CD4-positive, alpha-beta T cell (primary cell): ENCODE data around the gene HSPG2. TPM values are rescaled to one million over a fixed set of nuclear protein-coding genes. Genes with fewer than 3 reads are reported as not detected.
A peak's percentile ranks its signal among the peaks of the same experiment; 100 is the strongest.

Source experiments
- ATAC-seq: fragments of 200-7000 bp; cut with Tn5 transposase; one replicate; pipeline ENCODE4 v1.10.0; 2022; ENCODE audit warnings: mild to moderate bottlenecking; ENCODE audit not compliant: poor library complexity
- CTCF ChIA-PET: fragments of 350-600 bp; sonication (Branson Sonifier 250); formaldehyde crosslinking; loops from one replicate; lab custom pipeline; 2021; ENCODE audit warnings: antibody characterized with exemption, inconsistent platforms; lab: Charles Lee
- POLR2A ChIA-PET: fragments of 350-600 bp; sonication (Branson Sonifier 250); formaldehyde crosslinking; loops from one replicate; lab custom pipeline; 2021; ENCODE audit warnings: antibody characterized with exemption, inconsistent platforms; lab: Charles Lee
- DNase-seq, 14 experiments: peaks; one replicate each; pipeline ENCODE4 v3.0.0-alpha.2; 2013 to 2020; ENCODE audit warnings: mixed read lengths in 2 of 14
- H3K27ac ChIP-seq, 2 donors: one replicate each; pipeline versions ENCODE4 v1.5.1 to v1.7.0; 2013; ENCODE audit warnings: low read length in 2 of 2, low read depth in 1 of 2, mild to moderate bottlenecking in 1 of 2
- H3K27me3 ChIP-seq, 2 experiments: 1 replicate in 1 of 2; 2 replicates in 1 of 2; pipeline versions ENCODE4 v1.6.1 to v1.7.0; 2013; ENCODE audit warnings: low read length in 2 of 2, control low read depth in 1 of 2, mild to moderate bottlenecking in 1 of 2, moderate library complexity in 1 of 2; ENCODE audit not compliant: insufficient read depth in 2 of 2, control insufficient read depth in 1 of 2
- H3K36me3 ChIP-seq: one replicate; pipeline ENCODE4 v1.6.1; 2013; ENCODE audit warnings: low read length, control low read depth; ENCODE audit not compliant: insufficient read depth
- H3K4me1 ChIP-seq: one replicate; pipeline ENCODE4 v1.6.1; 2013; ENCODE audit warnings: low read length, control low read depth; ENCODE audit not compliant: insufficient read depth
- H3K4me3 ChIP-seq: one replicate; pipeline ENCODE4 v1.5.1; 2013; ENCODE audit warnings: mild to moderate bottlenecking, low read length, moderate library complexity
- H3K9me3 ChIP-seq, 2 experiments: 1 replicate in 1 of 2; 2 replicates in 1 of 2; pipeline versions ENCODE4 v1.6.1 to v1.7.0; 2013; ENCODE audit warnings: low read length in 2 of 2, mild to moderate bottlenecking in 2 of 2, control low read depth in 1 of 2, moderate library complexity in 1 of 2; ENCODE audit not compliant: control insufficient read depth in 1 of 2, insufficient read depth in 1 of 2
- H3K27ac Mint-ChIP-seq: one replicate; pipeline ENCODE4 v1.8.0; 2020; ENCODE audit warnings: mixed read lengths
- H3K27me3 Mint-ChIP-seq: one replicate; pipeline ENCODE4 v1.8.0; 2021; ENCODE audit warnings: mixed read lengths
- H3K36me3 Mint-ChIP-seq: one replicate; pipeline ENCODE4 v1.8.0; 2021; ENCODE audit warnings: low read depth, mixed read lengths
- H3K4me1 Mint-ChIP-seq: one replicate; pipeline ENCODE4 v1.8.0; 2021; ENCODE audit warnings: low read depth, mixed read lengths
- H3K4me3 Mint-ChIP-seq: one replicate; pipeline ENCODE4 v1.8.0; 2020; ENCODE audit warnings: mild to moderate bottlenecking, mixed read lengths
- H3K9me3 Mint-ChIP-seq: one replicate; pipeline ENCODE4 v1.8.0; 2020; ENCODE audit warnings: mixed read lengths
- intact Hi-C, 2 experiments: fragments of 100-400 bp; cut with DNase I in 1 of 2; cut with micrococcal nuclease in 1 of 2; formaldehyde crosslinking; loops; one replicate each; pipeline versions ENCODE4 v1.15.1 to v1.9.0; 2023 to 2025; cut with DNase I, micrococcal nuclease
- total RNA-seq, 174 experiments: library from RNA in 2 of 174; stranded (reverse) in 2 of 174; gene quantifications; one replicate each; pipeline ENCODE4 v1.2.3 and lab custom pipeline; 2021 to 2026
- TF ChIP-seq, protein P1 (sequence below): fragments of 200-600 bp; IDR thresholded peaks from one replicate; pipeline ENCODE4 v1.8.0; 2022; ENCODE audit warnings: antibody characterized with exemption, mild to moderate bottlenecking

Gene HSPG2
- total RNA-seq, 2 experiments from 2014 or later, result 10.8 to 11.0 TPM

DNA sequence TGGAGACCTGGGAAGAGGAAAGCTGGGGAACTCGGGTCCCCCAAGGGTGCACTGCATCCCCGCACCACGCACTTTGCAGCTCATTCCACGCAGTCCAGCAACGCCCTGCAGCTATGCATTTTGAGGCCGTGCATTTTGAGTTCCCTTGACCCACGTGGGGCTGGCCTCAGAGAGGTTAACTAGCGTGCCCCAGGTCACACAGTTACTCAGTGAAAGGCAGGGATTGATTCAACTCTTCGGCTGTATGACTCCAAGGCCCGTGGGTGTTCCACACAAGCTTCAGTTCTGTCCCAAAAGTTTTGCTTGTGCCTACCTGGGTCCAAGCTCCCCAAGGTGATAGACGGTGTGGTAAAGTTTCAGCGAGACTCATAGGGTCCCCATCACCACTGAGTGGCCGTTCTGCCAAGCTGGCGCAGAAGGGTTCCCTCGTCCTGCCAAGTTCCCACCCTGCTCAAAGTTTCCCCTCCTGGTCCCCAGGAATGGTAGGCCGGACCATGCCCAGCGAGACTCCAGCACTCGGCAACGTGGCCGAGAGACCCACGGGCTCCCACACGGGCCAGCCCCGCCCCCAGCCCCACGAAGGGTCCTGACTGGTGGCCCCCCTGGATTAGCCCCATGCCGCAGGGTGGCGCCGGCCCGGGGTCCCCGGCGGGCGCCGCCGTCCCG lies 611 bp downstream of the HSPG2 start:
- H3K27ac Mint-ChIP-seq, result no peak overlapping the region
- DNase-seq, result peak in 2 of 14 experiments; percentile 14 to 35
- H3K9me3 ChIP-seq, result no peaks in the 10 kb centered on the region
- POLR2A ChIA-PET, result interaction anchor here (0.5 to 2.0 kb wide), 3 partner anchors 21 to 89 kb away, joined by 3 to 5 read pairs (median 4); no protein-coding TSS in a partner anchor
- peak overlapping the region; percentile 37 for H3K4me3 ChIP-seq
- peak; percentile 6 for ATAC-seq
- no peak overlapping the region for H3K27ac ChIP-seq
- intact Hi-C loops, result loop anchor here in 1 of 2 experiments (5.0 kb wide), 2 partner anchors 154 to 1149 kb away; partner anchors contain the start of genes HP1BP3 and USP48
- no peaks in the 10 kb centered on the region for H3K36me3 ChIP-seq
- TF ChIP-seq, protein P1, sequence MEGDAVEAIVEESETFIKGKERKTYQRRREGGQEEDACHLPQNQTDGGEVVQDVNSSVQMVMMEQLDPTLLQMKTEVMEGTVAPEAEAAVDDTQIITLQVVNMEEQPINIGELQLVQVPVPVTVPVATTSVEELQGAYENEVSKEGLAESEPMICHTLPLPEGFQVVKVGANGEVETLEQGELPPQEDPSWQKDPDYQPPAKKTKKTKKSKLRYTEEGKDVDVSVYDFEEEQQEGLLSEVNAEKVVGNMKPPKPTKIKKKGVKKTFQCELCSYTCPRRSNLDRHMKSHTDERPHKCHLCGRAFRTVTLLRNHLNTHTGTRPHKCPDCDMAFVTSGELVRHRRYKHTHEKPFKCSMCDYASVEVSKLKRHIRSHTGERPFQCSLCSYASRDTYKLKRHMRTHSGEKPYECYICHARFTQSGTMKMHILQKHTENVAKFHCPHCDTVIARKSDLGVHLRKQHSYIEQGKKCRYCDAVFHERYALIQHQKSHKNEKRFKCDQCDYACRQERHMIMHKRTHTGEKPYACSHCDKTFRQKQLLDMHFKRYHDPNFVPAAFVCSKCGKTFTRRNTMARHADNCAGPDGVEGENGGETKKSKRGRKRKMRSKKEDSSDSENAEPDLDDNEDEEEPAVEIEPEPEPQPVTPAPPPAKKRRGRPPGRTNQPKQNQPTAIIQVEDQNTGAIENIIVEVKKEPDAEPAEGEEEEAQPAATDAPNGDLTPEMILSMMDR, result no peak
- peaks cover 25% of the 10 kb centered on the region for H3K4me1 ChIP-seq
- CTCF ChIA-PET, result no interaction called here
- H3K9me3 Mint-ChIP-seq, result no peaks in the 10 kb centered on the region
- H3K27me3 ChIP-seq, result no peaks in the 10 kb centered on the region
- H3K27me3 Mint-ChIP-seq, result no peaks in the 10 kb centered on the region
- peak overlapping the region; percentile 83 for H3K4me3 Mint-ChIP-seq
- no peaks in the 10 kb centered on the region for H3K36me3 Mint-ChIP-seq
- peaks cover 27% of the 10 kb centered on the region for H3K4me1 Mint-ChIP-seq

DNA sequence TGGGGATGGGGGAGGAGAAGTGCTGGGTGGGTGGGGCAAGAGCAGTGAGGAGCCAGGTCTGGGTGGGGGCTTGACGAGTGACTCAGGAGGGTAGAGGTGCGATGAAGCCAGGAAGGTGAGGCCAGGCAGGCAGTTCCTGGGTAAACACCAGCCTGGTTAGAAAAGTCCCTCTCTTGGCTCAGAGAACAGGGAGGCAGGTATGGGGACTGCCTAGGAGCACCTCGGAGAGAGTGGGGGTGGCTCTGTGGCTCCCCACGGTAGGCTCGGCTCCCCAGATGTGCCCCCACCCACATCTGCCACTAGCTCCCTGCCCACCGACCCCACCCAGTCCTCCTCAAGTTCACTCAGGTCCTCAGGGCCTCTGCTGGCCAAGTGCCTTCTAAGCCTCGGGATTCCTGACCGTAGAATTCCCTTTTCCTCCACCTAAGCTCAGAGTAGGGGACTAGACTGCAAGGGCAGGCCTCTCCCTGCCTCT lies 1.2 kb downstream of the HSPG2 start:
- Histone ChIP-seq H3K36me3 (no peaks in the 10 kb centered on the region), H3K27me3 (no peaks in the 10 kb centered on the region), H3K4me3 (no peak overlapping the region), H3K27ac (no peak overlapping the region), H3K4me1 (peaks cover 25% of the 10 kb centered on the region), H3K9me3 (no peaks in the 10 kb centered on the region)
- ChIA-PET POLR2A (interaction anchor here (1.3 to 2.0 kb wide), 2 partner anchors 21 to 89 kb away, joined by 4 to 5 read pairs; no protein-coding TSS in a partner anchor), CTCF (no interaction called here)
- no peak overlapping the region for H3K27ac Mint-ChIP-seq
- no peaks in the 10 kb centered on the region for H3K27me3 Mint-ChIP-seq
- H3K9me3 Mint-ChIP-seq, result no peaks in the 10 kb centered on the region
- peaks cover 27% of the 10 kb centered on the region for H3K4me1 Mint-ChIP-seq
- H3K4me3 Mint-ChIP-seq, result peak overlapping the region; percentile 83
- DNase-seq (peak in 1 of 14 experiments; percentile 28), ATAC-seq (no peak)
- TF ChIP-seq, protein P1, result no peak
- H3K36me3 Mint-ChIP-seq, result no peaks in the 10 kb centered on the region
- intact Hi-C loops, result loop anchor here in 1 of 2 experiments (5.0 kb wide), 2 partner anchors 154 to 1149 kb away; partner anchors contain the start of genes HP1BP3 and USP48

DNA sequence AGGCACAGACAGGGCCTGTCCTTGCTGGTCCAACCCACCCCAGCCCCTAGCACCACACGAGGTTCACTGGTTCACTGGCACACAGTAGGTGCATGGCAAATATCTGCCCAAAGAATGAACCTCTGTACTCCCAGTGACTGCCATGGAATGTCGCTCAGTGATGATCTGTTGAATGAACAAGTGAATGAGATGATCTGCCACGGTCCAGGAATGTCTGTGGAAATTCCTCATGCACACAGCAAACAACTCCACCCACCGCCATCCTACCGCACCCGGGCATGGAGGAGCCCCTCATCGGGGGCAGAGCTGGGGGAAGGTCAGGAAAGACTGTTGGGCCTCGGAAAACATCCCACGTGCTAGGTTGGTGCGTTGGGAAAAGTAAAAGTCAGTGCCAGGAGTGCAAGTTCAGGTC lies 1.7 kb downstream of the HSPG2 start:
- no peaks in the 10 kb centered on the region for H3K27me3 ChIP-seq
- Mint-ChIP-seq H3K9me3 (no peaks in the 10 kb centered on the region), H3K27me3 (no peaks in the 10 kb centered on the region), H3K27ac (no peak overlapping the region), H3K4me3 (peak overlapping the region; percentile 83), H3K4me1 (peaks cover 27% of the 10 kb centered on the region), H3K36me3 (no peaks in the 10 kb centered on the region)
- TF ChIP-seq, protein P1, result no peak
- ChIA-PET CTCF (no interaction called here), POLR2A (no interaction called here)
- H3K4me3 ChIP-seq, result no peak overlapping the region
- intact Hi-C loops, result loop anchor here in 1 of 2 experiments (5.0 kb wide), 2 partner anchors 153 to 1148 kb away; partner anchors contain the start of genes HP1BP3 and USP48
- DNase-seq, result no peak
- no peak overlapping the region for H3K27ac ChIP-seq
- no peaks in the 10 kb centered on the region for H3K36me3 ChIP-seq
- H3K4me1 ChIP-seq, result peaks cover 25% of the 10 kb centered on the region
- no peak for ATAC-seq
- no peaks in the 10 kb centered on the region for H3K9me3 ChIP-seq
